ENCODE results near the gene GRHL3.

The GRHL3 gene

DNA sequence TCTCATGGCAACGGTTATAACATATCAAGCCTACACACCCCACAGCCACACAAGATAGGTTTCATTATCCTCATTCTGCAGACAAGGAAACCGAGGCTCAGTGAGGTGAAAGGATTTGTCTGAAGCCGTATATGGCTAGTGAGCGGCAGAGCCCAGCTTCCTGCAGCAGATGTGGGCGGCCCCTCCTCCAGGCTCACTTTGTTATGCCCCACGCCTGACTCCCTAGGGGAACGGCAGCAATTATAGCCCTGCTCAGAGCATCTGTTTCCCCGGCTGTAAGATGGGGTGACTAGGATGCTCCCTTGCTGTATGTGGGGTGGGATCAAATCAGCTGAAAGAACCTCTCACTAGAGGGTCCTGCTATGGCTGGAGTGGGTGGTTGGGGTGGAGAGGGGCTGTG lies 22.1 kb downstream of the GRHL3 start:
- no peak for DNase-seq

DNA sequence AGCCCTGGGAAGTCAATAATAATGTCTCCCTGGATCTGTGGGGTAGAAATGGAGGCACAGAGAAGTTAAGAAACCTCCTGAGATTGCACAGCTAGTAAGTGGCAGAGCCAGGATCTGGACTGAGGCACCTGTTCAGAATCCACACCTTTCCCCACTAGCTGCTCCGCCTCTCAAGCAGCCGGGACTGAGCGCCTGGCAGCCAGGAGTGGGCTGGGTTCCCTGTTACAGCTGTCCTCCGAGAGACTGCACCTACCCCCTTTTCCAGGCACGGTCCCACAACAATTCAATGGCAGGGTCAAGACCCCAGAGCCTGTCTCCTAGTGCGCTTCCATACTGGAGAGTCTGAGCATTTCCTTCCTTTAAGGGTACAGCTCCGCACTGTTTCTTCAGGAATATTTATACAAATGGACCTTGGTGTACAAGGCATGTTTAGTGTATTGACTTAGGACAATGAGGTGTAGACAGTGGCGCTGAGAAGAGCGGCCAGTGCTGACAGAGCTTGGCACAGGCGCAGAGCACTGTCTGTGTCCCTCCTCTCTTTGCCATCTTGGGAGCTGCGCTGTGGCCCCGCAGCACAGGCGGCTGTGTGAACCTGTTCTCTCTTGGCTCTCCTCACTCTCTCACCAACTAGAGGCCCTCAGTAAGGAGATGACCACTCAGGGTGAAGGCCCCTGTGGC lies 24.4 kb downstream of the GRHL3 start:
- DNase-seq: no peak

DNA sequence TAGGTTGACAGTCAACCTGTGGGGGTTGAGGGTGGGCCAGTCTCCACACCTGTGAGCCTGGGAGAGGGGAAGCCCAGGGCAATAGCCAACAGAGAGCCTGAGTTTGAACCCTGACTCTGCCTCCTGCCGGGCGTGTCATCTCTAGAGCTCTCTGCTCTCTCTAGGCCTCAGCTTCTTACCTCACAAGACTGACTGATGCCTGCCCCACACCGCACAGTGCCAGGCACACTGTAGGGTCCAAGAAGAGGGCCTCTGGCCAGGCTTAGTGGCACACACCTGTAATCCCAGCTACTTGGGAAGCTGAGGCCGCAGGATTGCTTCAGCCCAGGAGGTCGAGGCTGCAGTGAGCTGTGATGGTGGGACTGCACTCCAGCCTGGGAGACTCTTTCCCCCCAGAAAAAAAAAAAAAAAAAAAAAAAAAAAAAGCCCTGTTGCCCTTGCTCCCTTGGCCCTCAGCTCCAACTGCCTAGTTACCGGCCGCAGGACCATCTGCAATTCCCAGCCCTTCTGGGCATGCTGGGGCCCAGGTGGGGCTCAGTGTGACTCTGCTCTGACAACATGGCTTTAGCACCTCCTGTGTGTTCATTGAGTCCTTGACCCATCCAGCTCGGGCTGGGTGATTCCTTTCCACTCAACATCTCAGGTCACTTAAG lies 25.1 kb downstream of the GRHL3 start:
- DNase-seq: no peak

DNA sequence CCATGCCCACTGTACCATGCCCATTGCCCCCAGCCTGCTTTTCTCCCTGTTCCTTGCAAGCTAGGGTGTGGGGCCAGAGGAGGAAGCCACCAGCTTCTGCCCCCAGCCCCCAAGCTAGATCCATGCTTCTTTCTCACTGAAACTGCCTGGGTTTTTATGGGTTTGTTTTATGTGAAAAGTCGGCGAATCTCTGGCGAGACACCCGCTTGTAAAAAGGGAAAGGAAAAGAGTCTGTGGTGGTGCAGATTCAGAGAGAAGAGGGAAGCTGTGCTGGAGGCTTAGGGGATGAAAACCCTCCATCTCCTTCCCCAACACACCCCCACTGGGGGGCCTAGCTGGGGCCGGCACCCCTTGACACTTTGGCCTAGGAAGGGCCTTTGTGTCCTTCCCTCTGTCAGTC lies 26.2 kb downstream of the GRHL3 start:
- no peak for DNase-seq

DNA sequence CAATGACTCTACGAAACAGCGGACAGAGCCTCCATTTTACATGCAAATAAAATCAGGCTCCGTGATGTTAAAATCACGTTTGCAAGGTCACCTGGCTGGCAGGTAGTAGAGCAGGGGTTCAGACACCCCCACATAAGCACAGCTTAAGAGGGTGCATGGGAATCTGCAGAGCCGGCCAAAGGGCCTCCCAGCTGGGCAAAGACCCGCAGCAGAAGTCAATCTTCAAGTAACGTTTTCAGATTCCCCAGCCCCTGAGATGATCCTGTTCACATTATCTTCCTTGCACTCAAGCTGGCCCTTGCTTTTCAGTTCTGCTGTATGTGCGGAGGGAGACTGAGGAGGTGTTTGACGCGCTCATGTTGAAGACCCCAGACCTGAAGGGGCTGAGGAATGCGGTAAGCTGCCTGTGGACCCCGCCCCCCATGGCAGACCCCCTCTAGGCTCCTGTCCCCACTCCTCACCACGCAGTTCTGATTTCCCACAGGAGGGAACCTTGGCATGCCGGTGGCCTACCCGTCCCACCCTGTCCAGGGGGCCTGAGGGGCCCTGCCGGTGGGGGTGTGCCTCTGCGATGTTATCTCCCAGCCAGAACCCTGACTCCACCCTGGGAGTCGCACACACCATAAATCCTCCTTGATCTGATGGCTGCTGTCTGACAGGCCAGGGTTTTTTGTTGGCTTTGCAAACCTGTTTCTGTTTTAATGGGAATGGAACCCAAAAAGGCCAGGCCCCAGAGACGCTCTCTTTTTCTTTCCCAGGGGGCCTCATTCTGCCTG lies 28.2 kb downstream of the GRHL3 start:
- no peak for DNase-seq

- no peak for DNase-seq
Measured at GRCh38 chr1:24348196-24348595, 29.0 kb downstream of the GRHL3 start.

GRCh38 chr1:24349891-24350290 lies 30.7 kb downstream of the GRHL3 start:
- DNase-seq: peak in 11 of 56 donors; percentile 3 to 56 (median 17)

DNA sequence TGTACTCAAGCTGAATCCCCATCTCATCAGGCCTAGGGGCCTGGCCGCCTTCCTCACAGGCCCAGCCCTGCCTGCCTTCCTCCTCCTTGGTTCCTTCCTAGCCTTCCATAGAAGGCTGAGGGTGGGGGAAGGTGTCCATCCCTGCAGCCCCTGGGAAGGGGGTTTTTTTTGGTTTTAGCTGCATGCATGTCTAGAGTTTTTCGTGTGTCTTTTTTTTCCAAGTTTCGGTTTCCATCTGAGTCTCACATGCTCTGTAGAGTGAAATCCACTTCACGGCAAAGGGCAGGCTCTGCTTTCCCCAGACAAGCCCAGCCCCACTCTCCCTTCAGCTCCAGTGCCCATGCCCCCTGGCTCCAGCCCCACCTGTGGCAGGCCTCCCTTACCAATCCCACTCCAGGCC lies 32.1 kb downstream of the GRHL3 start:
- no peak for DNase-seq

DNA sequence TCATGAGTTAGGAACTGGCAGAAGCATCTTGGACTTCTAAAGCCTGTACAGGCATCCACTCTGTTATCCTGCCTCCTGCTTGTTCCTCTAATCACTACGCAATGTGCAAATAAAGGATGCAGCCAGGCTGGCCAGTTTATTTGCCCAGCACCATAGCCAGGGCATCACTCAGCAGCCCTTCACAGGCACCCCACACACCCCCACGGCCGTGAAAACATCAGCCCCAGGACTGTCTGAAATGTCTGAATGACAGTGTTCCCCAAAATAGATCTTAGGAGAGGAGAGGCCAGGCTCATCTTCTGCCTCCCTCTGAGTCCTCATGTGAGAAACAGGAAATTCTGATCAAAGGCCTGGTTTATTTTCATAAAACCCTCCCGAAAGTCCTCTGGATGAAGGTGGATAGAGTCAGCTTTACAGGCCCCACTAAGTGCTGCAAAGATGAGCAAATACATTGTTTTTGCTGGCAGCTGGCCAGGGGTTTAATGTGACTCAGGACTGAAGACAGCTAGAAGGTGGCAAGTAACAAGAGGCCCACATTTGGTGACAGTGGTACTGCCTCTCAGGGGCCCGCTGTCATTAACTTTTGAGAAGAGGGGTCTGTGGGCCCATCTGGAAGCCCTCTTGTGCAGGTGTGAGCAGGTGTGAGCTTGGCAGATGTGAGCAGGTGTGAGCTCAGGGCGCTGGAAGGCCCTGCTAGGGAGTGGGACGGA lies 32.9 kb downstream of the GRHL3 start:
- no peak for DNase-seq

DNA sequence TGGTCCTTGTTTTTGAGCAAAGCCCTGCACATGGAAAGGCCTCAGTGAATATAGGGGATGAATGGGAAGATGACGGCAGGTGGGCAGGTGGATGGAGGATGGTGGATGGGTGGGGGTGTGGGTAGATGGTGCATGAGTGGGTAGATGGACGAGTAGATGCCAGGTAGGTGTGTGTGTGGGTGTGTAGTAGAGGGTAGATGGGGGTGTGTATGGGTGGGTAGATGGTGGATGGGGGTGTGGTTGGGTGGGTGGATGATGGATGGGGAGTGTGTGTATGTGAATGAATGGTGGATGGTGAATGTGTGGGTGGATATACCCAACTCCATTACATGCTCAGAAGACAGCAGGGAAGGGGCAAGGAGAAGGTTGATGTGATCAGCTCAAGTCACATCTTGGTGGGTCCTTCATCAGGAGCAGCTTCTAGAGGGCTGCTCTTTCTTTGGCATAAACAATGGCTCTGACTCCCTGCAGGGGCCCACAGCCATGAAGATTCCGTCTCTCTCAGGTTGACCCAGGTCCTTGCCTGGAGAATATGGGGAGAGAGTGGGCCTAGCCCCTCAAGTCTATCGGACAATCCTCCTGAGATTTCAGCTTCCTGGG lies 34.2 kb downstream of the GRHL3 start:
- no peak for DNase-seq

DNA sequence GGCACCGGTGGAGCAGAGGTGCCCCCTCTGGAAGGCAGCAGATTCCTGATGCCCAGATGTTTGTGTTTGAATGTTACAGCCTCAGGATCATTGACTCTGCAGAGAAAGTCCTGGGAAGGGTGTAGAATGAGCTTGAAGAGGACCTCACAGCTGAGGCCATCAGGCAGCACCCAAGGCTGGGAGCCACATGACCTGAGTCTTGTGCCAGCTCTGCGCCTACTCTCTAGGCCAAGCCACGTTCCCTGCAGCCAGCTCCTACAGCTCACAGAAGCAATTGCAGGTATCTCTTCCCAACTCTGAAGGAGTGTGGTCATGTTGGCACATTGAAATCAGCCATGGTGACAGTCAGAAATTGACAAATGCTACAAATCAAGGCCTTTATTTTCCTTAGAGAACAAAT lies 36.3 kb downstream of the GRHL3 start:
- no peak for DNase-seq

GRCh38 chr1:24357038-24357437 lies 37.9 kb downstream of the GRHL3 start:
- DNase-seq: no peak

DNA sequence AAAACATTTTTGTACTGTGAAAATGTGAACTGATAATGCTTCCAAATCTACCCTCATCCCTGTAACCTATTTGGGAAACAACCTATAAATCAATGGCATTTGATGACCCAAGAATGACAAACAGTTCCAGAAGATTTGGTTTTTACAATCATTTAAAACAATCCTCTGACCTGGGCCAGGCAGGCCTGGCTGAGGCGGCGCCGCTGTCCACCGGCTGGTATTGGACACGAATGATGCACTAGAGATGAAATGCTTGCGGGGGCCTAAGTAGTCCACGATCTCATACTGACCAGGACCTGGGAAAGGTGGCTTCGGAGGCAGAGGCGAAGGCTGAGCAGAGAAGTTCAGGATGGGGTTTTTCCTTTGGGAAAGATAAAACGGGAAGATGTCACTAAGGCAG lies 41.5 kb downstream of the GRHL3 start:
- DNase-seq: no peak

GRCh38 chr1:24361811-24362210 lies 42.7 kb downstream of the GRHL3 start:
- no peak for DNase-seq

GRCh38 chr1:24362396-24362795 lies 43.2 kb downstream of the GRHL3 start:
- no peak for DNase-seq

DNA sequence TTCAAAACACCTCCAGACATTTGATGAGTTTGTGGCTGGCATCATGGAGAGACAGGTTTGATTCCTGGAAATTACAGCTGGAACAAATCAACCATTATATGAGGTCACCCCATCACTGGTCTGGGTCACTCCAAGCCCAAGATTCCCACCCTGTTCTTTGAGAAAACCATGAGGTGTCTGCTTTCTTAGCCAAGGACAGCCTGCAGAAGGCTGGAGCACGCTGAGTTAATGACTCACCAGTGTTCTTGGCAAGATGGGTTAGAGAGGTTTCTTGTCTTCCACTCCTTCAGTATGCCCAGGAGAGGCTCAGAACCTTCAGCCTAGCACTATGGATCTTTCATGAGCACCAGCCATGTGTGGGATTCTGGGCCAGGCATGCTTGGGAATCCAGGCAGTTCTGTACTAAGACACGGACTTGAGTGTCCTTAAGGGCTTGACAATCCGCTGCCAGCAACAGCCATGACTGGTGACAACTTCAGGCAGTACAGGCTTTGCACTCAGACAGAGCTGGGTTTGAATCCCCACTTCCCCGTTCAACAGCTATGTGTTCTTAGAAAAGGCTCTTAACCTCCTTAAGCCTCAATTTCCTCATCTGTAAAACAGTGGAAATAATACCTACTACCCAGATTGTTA lies 43.9 kb downstream of the GRHL3 start:
- no peak for DNase-seq

GRCh38 chr1:24363994-24364393 lies 44.8 kb downstream of the GRHL3 start:
- peak in 3 of 56 donors; percentile 14 to 27 (median 18) for DNase-seq

DNA sequence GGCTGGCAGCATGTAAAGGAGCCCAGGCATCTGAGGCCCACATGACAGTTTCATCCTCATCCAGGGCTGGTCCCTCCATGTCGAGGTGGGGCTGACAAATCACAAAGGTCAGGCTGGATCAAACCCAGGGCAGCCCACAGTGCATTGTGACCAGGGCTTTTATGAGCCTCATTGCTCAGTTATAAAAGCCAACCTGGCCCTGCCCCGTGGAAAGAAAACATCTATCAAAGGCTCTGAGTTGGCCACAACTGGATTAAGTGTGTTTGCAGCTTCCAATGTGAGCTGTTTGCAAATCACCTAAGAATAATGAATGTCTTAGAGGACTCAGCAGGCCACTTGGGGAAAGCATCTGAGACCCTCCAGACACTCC lies 45.4 kb downstream of the GRHL3 start:
- DNase-seq: no peak

DNA sequence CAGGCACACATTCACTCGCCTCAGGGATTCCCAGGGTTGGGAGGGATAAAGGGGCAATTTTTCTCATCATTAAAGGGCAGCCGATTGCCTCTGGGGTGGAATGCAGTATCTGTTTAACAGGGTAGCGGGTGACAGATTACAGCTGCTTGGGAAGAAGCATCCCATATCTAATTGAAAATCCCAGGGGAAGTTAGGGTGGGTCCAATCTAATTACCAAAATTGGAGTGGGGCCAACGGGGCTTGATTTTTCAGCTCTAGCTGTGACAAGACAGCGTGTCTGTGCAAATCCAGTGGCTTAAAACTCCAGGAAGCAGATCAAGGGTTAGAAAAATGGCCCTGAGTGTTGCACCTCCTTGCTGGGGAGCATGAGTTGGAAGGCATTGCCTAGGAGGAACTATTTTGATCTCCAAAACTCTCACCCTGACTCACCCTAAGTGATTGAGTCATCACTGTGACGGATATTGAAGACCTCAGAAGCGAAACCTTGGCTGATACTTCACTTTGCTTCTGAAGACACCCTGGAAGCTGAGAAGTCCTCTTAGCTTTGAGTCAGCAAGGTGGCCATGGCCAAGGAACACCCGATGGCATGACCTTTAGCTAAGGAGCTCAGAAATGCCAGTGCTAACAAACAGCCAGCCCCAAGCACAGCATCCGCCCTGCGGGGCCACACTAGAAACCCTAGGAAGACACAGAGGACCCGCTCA lies 46.0 kb downstream of the GRHL3 start:
- peak in 1 of 56 donors; percentile 19 for DNase-seq

DNA sequence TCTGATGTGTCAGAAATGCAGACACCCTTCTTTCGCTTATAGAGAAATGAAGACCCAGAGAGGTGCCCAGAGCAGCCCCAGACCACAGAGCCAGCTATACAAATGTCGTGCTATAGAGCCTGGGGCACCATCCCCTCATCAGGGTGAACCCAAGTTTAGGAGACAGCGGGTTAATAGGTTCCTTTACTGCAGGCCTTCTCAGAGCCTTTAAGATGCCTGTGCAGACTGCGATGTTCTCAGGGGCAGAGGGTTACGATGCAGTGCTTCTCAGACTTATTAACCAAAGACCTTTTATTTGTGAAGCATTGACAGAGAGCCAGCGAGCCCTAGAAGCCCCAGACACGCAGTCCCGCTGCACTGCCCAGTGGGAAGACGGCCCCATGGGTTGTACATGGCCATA lies 47.5 kb downstream of the GRHL3 start:
- DNase-seq: no peak

All from nucleus accumbens (tissue), 56 donors.